CD14-positive monocyte (primary cell): ENCODE results near the gene ZNF423. TPM values are rescaled to one million over a fixed set of nuclear protein-coding genes. Genes with fewer than 3 reads are reported as not detected.

ENCODE experiments used
- DNase-seq, 3 donors: peaks; one replicate each; pipeline ENCODE4 v3.0.0-alpha.2; 2011 to 2022
- H2AFZ ChIP-seq: 2 replicates; pipeline ENCODE4 v1.6.0; 2012; ENCODE audit warnings: mild to moderate bottlenecking, low read depth, low read length, inconsistent platforms; ENCODE audit not compliant: insufficient read depth, poor library complexity, severe bottlenecking
- H3K27ac ChIP-seq, 2 donors: 1 replicate in 1 of 2; 2 replicates in 1 of 2; pipeline ENCODE4 v1.5.1; 2012 to 2013; ENCODE audit warnings: low read length in 2 of 2, control low read depth in 1 of 2, inconsistent platforms in 1 of 2, low read depth in 1 of 2, mild to moderate bottlenecking in 1 of 2
- H3K27me3 ChIP-seq, 2 donors: one replicate each; pipeline versions ENCODE4 v1.6.0 to v1.6.1; 2011 to 2013; ENCODE audit warnings: low read length in 2 of 2; ENCODE audit not compliant: control insufficient read depth in 2 of 2, insufficient read depth in 2 of 2
- H3K36me3 ChIP-seq, 2 donors: replicated peaks in 1 of 2; 1 replicate in 1 of 2; 2 replicates in 1 of 2; pipeline versions ENCODE4 v1.5.1 to v1.6.1; 2012 to 2013; ENCODE audit warnings: low read length in 2 of 2, control low read depth in 1 of 2, inconsistent platforms in 1 of 2, mild to moderate bottlenecking in 1 of 2; ENCODE audit not compliant: insufficient read depth in 2 of 2, control insufficient read depth in 1 of 2
- H3K4me1 ChIP-seq, 2 donors: 1 replicate in 1 of 2; 2 replicates in 1 of 2; pipeline versions ENCODE4 v1.5.1 to v1.6.1; 2012 to 2013; ENCODE audit warnings: low read length in 2 of 2, control low read depth in 1 of 2, inconsistent platforms in 1 of 2, mild to moderate bottlenecking in 1 of 2, moderate library complexity in 1 of 2; ENCODE audit not compliant: insufficient read depth in 2 of 2, control insufficient read depth in 1 of 2
- H3K4me2 ChIP-seq: replicated peaks from 2 replicates; pipeline ENCODE3; 2012; ENCODE audit warnings: low read length, moderate library complexity, mild to moderate bottlenecking; ENCODE audit not compliant: poor library complexity, severe bottlenecking; ENCODE audit errors: extremely low read depth
- H3K4me3 ChIP-seq, 3 experiments: fragments of 200-600 bp in 1 of 3; sonication (generic) in 1 of 3; replicated peaks in 1 of 3; 1 replicate in 2 of 3; 2 replicates in 1 of 3; pipeline ENCODE4 v1.5.1; 2011 to 2013; ENCODE audit warnings: low read length in 3 of 3, mild to moderate bottlenecking in 3 of 3, control low read depth in 2 of 3, low read depth in 2 of 3, inconsistent platforms in 1 of 3, moderate library complexity in 1 of 3
- H3K79me2 ChIP-seq: 2 replicates; pipeline ENCODE4 v1.6.0; 2012; ENCODE audit warnings: mild to moderate bottlenecking, control low read depth, inconsistent platforms, low read length, moderate library complexity; ENCODE audit not compliant: insufficient read depth
- H3K9ac ChIP-seq: 2 replicates; pipeline ENCODE4 v1.6.0; 2017; ENCODE audit warnings: low read length, mild to moderate bottlenecking; ENCODE audit not compliant: insufficient read depth, poor library complexity, severe bottlenecking
- H3K9me3 ChIP-seq, 2 donors: replicated peaks in 1 of 2; 1 replicate in 1 of 2; 2 replicates in 1 of 2; pipeline versions ENCODE4 v1.5.1 to v1.6.1; 2012 to 2013; ENCODE audit warnings: low read length in 2 of 2, control low read depth in 1 of 2; ENCODE audit not compliant: control insufficient read depth in 1 of 2, insufficient read depth in 1 of 2
- H4K20me1 ChIP-seq: 2 replicates; pipeline ENCODE4 v1.6.0; 2012; ENCODE audit warnings: mild to moderate bottlenecking, low read length, control low read depth, moderate library complexity; ENCODE audit not compliant: insufficient read depth
- H3K27ac Mint-ChIP-seq, 7 donors: one replicate each; pipeline ENCODE4 v1.8.0; 2020; ENCODE audit warnings: mild to moderate bottlenecking in 7 of 7, mixed read lengths in 7 of 7, moderate library complexity in 6 of 7, inconsistent platforms in 2 of 7
- H3K27me3 Mint-ChIP-seq, 3 donors: one replicate each; pipeline ENCODE4 v1.8.0; 2021 to 2022; ENCODE audit warnings: low read depth in 3 of 3, mild to moderate bottlenecking in 3 of 3, mixed read lengths in 3 of 3, moderate library complexity in 3 of 3, inconsistent platforms in 1 of 3
- H3K36me3 Mint-ChIP-seq, 2 donors: one replicate each; pipeline ENCODE4 v1.8.0; 2020; ENCODE audit warnings: mixed read lengths in 2 of 2, inconsistent platforms in 1 of 2, mild to moderate bottlenecking in 1 of 2
- H3K4me1 Mint-ChIP-seq: one replicate; pipeline ENCODE4 v1.8.0; 2020; ENCODE audit warnings: mild to moderate bottlenecking, mixed read lengths
- H3K4me3 Mint-ChIP-seq, 2 donors: one replicate each; pipeline ENCODE4 v1.8.0; 2020; ENCODE audit warnings: mild to moderate bottlenecking in 2 of 2, mixed read lengths in 2 of 2, moderate library complexity in 1 of 2
- H3K9me3 Mint-ChIP-seq, 7 donors: one replicate each; pipeline ENCODE4 v1.8.0; 2020 to 2022; ENCODE audit warnings: mixed read lengths in 7 of 7, mild to moderate bottlenecking in 6 of 7, moderate library complexity in 6 of 7, inconsistent platforms in 2 of 7
- CTCF ChIP-seq: fragments of 200-600 bp; IDR thresholded peaks from one replicate; pipeline ENCODE4 v1.8.0; 2022; ENCODE audit warnings: antibody characterized with exemption, mild to moderate bottlenecking
- WGBS: methylation state at CpG from one replicate; pipeline ENCODE4 v1.1.5; 2013; ENCODE audit warnings: missing lambda C conversion rate; ENCODE audit not compliant: insufficient coverage; 5-methylcytosine and 5-hydroxymethylcytosine counted together
- intact Hi-C, 2 donors: fragments of 100-400 bp; cut with micrococcal nuclease; formaldehyde crosslinking; loops; one replicate each; pipeline versions ENCODE4 v1.15.0 to v1.15.1; 2023
- polyA plus RNA-seq, 3 donors: library from polyadenylated mRNA; depleted of rRNA in 1 of 3; unstranded in 2 of 3; stranded (reverse) in 1 of 3; fragments of 300-500 nt in 2 of 3; fragments of >200 nt in 1 of 3; fragmentation: Illumina TruSeq in 2 of 3; gene quantifications; 1 replicate in 2 of 3; 2 replicates in 1 of 3; pipeline ENCODE4 v1.2.3, GENCODE V29; 2012 to 2021

Gene ZNF423
- polyA plus RNA-seq, 3 donors, result not detected

GRCh38 chr16:49485663-49486062 is 370.2 kb downstream of the ZNF423 start:
- no peaks in the 10 kb centered on the region for H3K36me3 ChIP-seq
- no peak for TF ChIP-seq CTCF
- H3K27me3 ChIP-seq, result peaks cover 0 to 20% of the 10 kb centered on the region in 2 donors
- H3K4me3 Mint-ChIP-seq, result no peak overlapping the region
- H3K9me3 ChIP-seq, result no peaks in the 10 kb centered on the region
- no peak overlapping the region for H3K9ac ChIP-seq
- H3K36me3 Mint-ChIP-seq, result no peaks in the 10 kb centered on the region
- peak overlapping the region in 1 of 7 donors; percentile 8 for H3K27ac Mint-ChIP-seq
- H3K4me1 Mint-ChIP-seq, result peaks cover 6% of the 10 kb centered on the region
- intact Hi-C loops, result no loop called here
- peaks cover 0 to 6% of the 10 kb centered on the region in 2 donors for H3K4me1 ChIP-seq
- no peaks in the 10 kb centered on the region for H3K79me2 ChIP-seq
- H4K20me1 ChIP-seq, result no peaks in the 10 kb centered on the region
- no peak overlapping the region for H3K27ac ChIP-seq
- H2AFZ ChIP-seq, result no peak overlapping the region
- DNase-seq, result no peak
- no peak overlapping the region for H3K4me3 ChIP-seq
- no peak overlapping the region for H3K4me2 ChIP-seq
- H3K9me3 Mint-ChIP-seq, result peaks cover 0 to 2% (median 0%) of the 10 kb centered on the region in 7 donors
- peaks cover 7 to 22% (median 13%) of the 10 kb centered on the region in 3 donors for H3K27me3 Mint-ChIP-seq

DNA sequence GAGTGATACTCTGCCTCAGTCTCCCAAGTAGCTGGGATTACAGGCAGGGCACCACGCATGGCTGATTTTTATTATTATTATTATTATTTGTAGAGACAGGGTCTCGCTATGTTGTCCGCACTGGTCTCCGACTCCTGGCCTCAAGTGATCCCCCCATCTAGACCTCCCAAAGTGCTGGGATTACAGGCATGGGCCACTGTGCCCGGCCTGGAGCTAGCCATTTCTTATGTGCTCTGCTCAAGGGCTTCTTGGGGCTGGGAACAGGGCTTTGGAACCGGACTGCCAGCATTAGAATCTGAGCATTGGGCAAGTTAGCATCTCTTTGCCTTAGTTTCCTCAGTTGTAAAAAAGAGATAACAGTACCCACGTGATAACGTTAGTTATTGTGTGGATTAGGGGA is 371.0 kb downstream of the ZNF423 start:
- no peak for TF ChIP-seq CTCF
- H3K4me3 ChIP-seq, result no peak overlapping the region
- H3K9ac ChIP-seq, result no peak overlapping the region
- H3K27ac ChIP-seq, result no peak overlapping the region
- H3K79me2 ChIP-seq, result no peaks in the 10 kb centered on the region
- no peaks in the 10 kb centered on the region for H4K20me1 ChIP-seq
- H3K4me1 ChIP-seq, result peaks cover 0 to 6% of the 10 kb centered on the region in 2 donors
- Mint-ChIP-seq H3K4me3 (no peak overlapping the region), H3K27ac (no peak overlapping the region), H3K36me3 (no peaks in the 10 kb centered on the region), H3K27me3 (peaks cover 7 to 22% (median 13%) of the 10 kb centered on the region in 3 donors), H3K9me3 (peaks cover 0 to 2% (median 0%) of the 10 kb centered on the region in 7 donors), H3K4me1 (peaks cover 6% of the 10 kb centered on the region)
- intact Hi-C loops, result no loop called here
- no peak overlapping the region for H3K4me2 ChIP-seq
- no peak for DNase-seq
- H3K9me3 ChIP-seq, result no peaks in the 10 kb centered on the region
- no peak overlapping the region for H2AFZ ChIP-seq
- WGBS, result 95% methylated on average over 2 of the region's 8 CpGs
- peaks cover 0 to 20% of the 10 kb centered on the region in 2 donors for H3K27me3 ChIP-seq
- no peaks in the 10 kb centered on the region for H3K36me3 ChIP-seq
